Activated T-helper 1 cell treated with anti-CD3 and anti-CD28 coated beads, Interleukin-12 subunit alpha, Interleukin-12 subunit beta, Interleukin-2, Interleukin-4 antibody, amounts not matched to agents 30 ng/mL and 10 ng/mL and 1 ng/mL, durations not matched to agents 14 hours and 24 hours and 36 hours (primary cell): ENCODE data around the gene P2RY2. TPM values are rescaled to one million over a fixed set of nuclear protein-coding genes. Genes with fewer than 3 reads are reported as not detected.

ENCODE experiments used
- DNase-seq: peaks from one replicate; pipeline ENCODE4 v3.0.0; 2021; ENCODE audit warnings: low spot score
- H3K27ac Mint-ChIP-seq: one replicate; pipeline ENCODE4 v1.8.0; 2021; ENCODE audit warnings: mild to moderate bottlenecking, mixed read lengths
- H3K27me3 Mint-ChIP-seq: one replicate; pipeline ENCODE4 v1.8.0; 2022; ENCODE audit warnings: mild to moderate bottlenecking, moderate library complexity, mixed read lengths; ENCODE audit not compliant: insufficient read depth
- H3K36me3 Mint-ChIP-seq: one replicate; pipeline ENCODE4 v1.8.0; 2021; ENCODE audit warnings: low read depth, mixed read lengths
- H3K4me1 Mint-ChIP-seq: one replicate; pipeline ENCODE4 v1.8.0; 2021; ENCODE audit warnings: low read depth, mixed read lengths
- H3K4me3 Mint-ChIP-seq: one replicate; pipeline ENCODE4 v1.8.0; 2021; ENCODE audit warnings: mild to moderate bottlenecking, moderate library complexity, mixed read lengths
- H3K9me3 Mint-ChIP-seq: one replicate; pipeline ENCODE4 v1.8.0; 2021; ENCODE audit warnings: mixed read lengths
- intact Hi-C: fragments of 100-400 bp; cut with micrococcal nuclease; formaldehyde crosslinking; loops from one replicate; pipeline ENCODE4 v1.15.1; 2024
- total RNA-seq: library from RNA; stranded (reverse); gene quantifications from 2 replicates; pipeline ENCODE4 v1.2.3, GENCODE V29; 2022

The P2RY2 gene
- total RNA-seq: not detected in 2 replicates

GRCh38 chr11:73218106-73218829 is at the start of gene P2RY2:
P2RY2 (plus strand) TSS chr11:73218281; CDS start chr11:73234160, 15,879 bp downstream.
- DNase-seq: peak; percentile 28
- Mint-ChIP-seq H3K4me1 (no peaks in the 10 kb centered on the region), H3K4me3 (peak within 1 kb of the TSS; percentile 67)

GRCh38 chr11:73168925-73169579 is 49.0 kb upstream of the P2RY2 start:
- intact Hi-C loops: no loop called here
- Mint-ChIP-seq H3K27ac (no peak overlapping the region), H3K9me3 (no peaks in the 10 kb centered on the region), H3K27me3 (peaks cover 2% of the 10 kb centered on the region), H3K4me3 (no peak overlapping the region), H3K36me3 (no peaks in the 10 kb centered on the region), H3K4me1 (no peaks in the 10 kb centered on the region)
- no peak for DNase-seq

More at GRCh38 chr11:73218106-73218829, at the start of gene P2RY2:
- intact Hi-C loops: no loop called here
- peaks cover 25% of the 10 kb centered on the region for H3K27me3 Mint-ChIP-seq
- H3K36me3 Mint-ChIP-seq: no peaks in the 10 kb centered on the region
- H3K9me3 Mint-ChIP-seq: no peaks in the 10 kb centered on the region
- H3K27ac Mint-ChIP-seq: no peak within 1 kb of the TSS

DNA sequence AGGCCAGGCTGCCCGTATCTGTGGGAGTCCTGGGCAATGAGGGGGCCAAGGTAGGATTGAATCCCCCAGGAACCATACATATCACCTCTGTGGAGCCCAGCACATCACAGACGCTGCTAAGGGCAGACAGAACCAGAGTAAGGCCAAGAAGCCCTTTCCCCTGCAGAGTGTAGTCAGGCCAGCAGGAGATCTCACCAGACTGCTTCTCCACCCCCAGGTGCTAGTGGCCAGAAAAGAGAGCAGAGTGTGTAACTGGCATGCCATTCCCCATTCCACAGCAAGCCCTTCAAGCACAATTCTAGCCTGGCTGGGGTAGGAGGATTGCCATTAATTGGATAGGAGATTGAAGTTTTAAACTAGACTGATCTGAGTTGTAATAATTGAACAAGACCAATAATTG is 47.9 kb upstream of the P2RY2 start:
- no peaks in the 10 kb centered on the region for H3K9me3 Mint-ChIP-seq
- intact Hi-C loops: no loop called here

GRCh38 chr11:73171436-73172161 is 46.5 kb upstream of the P2RY2 start:
- no peak for DNase-seq
- Mint-ChIP-seq H3K36me3 (no peaks in the 10 kb centered on the region), H3K4me3 (no peak overlapping the region), H3K4me1 (peaks cover 13% of the 10 kb centered on the region), H3K27me3 (no peaks in the 10 kb centered on the region), H3K9me3 (no peaks in the 10 kb centered on the region), H3K27ac (no peak overlapping the region)
- intact Hi-C loops: no loop called here

More for the DNA sequence above, 47.9 kb upstream of the P2RY2 start:
- no peaks in the 10 kb centered on the region for H3K36me3 Mint-ChIP-seq
- H3K4me3 Mint-ChIP-seq: no peak overlapping the region
- H3K27me3 Mint-ChIP-seq: no peaks in the 10 kb centered on the region
- no peak for DNase-seq
- no peaks in the 10 kb centered on the region for H3K4me1 Mint-ChIP-seq
- no peak overlapping the region for H3K27ac Mint-ChIP-seq

DNA sequence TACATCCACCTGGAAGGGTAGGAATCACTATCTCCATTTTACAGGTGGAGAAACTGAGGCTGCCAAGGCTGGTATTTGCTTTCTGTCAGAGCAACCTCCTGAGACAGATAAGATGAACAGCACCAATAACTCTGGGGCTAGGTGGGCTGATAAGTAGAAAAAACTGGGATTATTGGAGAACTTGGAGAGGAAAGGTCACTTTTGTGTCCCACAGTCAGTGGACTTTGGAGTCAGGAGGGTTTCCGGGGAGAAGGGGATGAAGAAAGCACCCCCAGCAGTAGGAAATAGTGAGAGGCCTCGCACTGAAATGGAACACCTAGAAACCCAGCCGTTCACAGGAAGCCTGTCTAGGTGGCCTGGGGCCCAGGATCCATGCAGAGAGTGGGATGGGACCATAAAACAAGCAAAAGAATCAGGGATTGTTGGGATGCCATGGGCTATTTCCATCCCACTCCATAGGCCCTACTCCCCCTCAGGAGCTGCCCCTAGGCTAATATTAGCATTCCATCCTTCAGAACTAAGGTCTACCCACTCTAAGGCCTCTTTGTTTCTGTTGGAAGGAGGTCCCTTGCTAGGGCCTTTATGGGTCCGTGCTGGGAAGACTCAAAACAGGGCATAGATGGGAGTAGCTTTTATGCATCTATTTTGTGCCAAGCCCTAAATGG is 45.0 kb upstream of the P2RY2 start:
- Mint-ChIP-seq H3K36me3 (no peaks in the 10 kb centered on the region), H3K4me1 (peaks cover 27% of the 10 kb centered on the region), H3K27me3 (peaks cover under 1% of the 10 kb centered on the region), H3K9me3 (no peaks in the 10 kb centered on the region), H3K27ac (no peak overlapping the region), H3K4me3 (no peak overlapping the region)
- DNase-seq: no peak
- intact Hi-C loops: no loop called here

DNA sequence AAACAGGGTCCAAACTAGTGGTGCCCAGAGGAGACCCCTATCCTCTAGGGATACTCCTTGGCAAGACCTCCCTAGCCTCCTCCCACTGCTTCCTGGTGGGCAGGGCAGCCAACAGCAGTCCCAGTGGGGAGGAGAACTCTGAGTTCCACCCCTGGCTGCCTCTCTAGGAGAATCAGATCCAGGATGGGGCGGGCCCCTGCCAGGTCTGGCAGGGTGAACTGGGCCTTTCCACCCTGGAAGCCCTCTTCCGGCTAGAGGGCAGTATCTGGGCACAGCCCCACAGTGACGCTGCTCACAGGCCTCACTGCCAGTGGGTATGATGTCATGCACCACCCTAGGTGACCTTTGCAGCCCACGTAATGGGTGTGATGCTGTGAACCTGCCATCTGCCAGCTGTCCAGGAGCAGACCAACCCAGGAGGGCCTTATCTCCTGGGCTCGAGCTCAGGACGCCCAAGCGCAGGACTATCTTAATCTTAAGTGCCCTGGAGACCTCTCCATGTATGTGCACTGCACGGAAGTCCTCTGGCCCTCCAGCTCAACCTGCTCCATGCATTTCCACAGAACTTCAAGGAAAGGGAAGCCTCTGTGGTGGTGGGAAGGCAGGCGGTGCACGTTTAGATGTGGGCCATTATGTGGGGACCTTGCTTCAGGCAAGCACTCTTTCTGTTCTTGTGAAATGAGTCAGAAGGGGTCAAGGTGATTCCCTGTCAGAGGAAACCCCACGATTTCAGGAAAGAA is 44.2 kb upstream of the P2RY2 start:
- no peak overlapping the region for H3K4me3 Mint-ChIP-seq
- H3K9me3 Mint-ChIP-seq: no peaks in the 10 kb centered on the region
- intact Hi-C loops: no loop called here
- H3K4me1 Mint-ChIP-seq: peaks cover 30% of the 10 kb centered on the region
- H3K27ac Mint-ChIP-seq: no peak overlapping the region
- no peak for DNase-seq
- no peaks in the 10 kb centered on the region for H3K36me3 Mint-ChIP-seq
- peaks cover 4% of the 10 kb centered on the region for H3K27me3 Mint-ChIP-seq

DNA sequence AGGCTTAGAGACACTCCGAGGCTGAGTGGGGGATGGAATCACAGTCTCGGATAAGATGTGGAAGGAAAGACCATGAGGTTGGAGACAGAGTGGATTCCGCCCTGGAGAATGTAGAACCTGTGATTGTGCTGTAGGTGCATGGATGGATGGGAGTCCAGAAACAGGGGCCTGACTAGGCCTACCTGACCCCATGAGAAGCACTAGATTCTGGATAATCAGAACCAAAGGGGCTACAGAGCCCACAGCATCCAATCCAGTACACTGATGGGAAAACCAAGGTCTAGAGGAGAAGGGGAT is 43.6 kb upstream of the P2RY2 start:
- H3K27me3 Mint-ChIP-seq: peaks cover 6% of the 10 kb centered on the region
- H3K4me3 Mint-ChIP-seq: no peak overlapping the region
- no peaks in the 10 kb centered on the region for H3K36me3 Mint-ChIP-seq
- intact Hi-C loops: no loop called here
- peaks cover 30% of the 10 kb centered on the region for H3K4me1 Mint-ChIP-seq
- no peak for DNase-seq
- no peaks in the 10 kb centered on the region for H3K9me3 Mint-ChIP-seq
- H3K27ac Mint-ChIP-seq: no peak overlapping the region

DNA sequence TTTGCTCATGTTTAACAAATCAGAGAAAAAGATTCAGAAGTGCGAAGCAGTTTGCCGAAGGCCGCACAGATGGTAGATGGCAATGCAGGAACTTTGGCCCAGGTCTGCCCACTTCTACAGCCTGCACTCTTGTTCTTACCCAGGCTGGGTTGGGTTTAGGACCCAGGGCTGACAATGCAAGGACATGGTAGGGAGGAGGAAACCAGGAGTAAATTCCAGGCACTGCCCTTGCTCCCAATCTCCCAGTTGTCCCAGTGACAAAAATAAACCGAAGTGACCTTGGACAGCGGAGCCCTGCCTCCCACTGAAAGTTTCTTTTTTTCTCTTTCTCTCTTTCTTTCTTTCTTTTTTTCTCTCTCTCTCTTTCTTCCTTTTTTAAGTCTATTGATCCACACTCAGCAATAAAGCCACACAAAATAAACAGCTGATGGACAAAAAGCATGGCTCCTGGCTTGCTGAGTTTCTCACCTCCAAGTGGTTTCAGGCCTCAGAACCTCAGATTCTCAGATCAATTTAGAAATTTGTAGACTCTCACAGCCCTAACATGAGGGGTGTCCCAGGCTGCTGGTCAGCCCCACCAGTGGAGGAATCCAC is 42.4 kb upstream of the P2RY2 start:
- intact Hi-C loops: loop anchor here (5.0 kb wide), 1 partner anchor 588 kb away; no protein-coding TSS in a partner anchor
- H3K9me3 Mint-ChIP-seq: no peaks in the 10 kb centered on the region
- DNase-seq: no peak
- H3K4me3 Mint-ChIP-seq: no peak overlapping the region
- H3K4me1 Mint-ChIP-seq: peaks cover 30% of the 10 kb centered on the region
- H3K36me3 Mint-ChIP-seq: no peaks in the 10 kb centered on the region
- peaks cover 8% of the 10 kb centered on the region for H3K27me3 Mint-ChIP-seq
- no peak overlapping the region for H3K27ac Mint-ChIP-seq

DNA sequence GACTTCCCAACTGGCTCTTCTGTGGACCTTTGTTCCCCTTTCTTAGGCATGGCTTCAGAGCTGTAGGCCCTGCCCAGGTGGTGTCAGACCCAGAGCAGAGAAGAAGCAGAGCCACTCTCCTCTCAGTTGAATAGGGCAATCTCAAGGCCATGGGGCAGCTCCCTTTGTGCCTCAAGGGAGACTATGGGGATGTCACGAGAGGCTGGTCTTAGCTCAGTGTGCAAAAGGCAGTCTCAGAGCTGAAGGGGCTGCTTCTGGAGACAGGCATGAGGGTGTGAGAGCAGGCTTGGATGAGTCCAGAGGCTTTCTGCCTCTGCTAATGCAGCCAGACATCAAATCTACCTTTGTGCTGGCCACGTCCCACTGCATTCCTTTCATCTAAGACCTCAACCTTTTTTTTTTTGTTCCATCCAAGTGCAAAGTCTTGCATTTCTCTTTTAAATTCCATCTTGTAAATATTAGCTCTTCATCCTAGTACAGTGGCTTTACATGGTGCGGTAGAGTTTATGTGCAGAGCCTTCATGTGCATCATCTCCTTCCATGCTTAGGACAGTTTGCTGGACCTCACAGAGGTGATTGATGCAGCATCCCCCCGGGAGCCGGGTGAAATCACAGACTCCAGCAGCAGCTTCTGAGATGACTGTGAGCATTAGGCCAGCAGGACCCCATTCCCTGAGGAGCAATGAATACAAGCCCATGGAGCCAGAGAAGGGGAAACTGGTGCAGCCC is 41.8 kb upstream of the P2RY2 start:
- Mint-ChIP-seq H3K27me3 (peaks cover 11% of the 10 kb centered on the region), H3K4me1 (peaks cover 30% of the 10 kb centered on the region), H3K27ac (no peak overlapping the region), H3K36me3 (no peaks in the 10 kb centered on the region), H3K4me3 (no peak overlapping the region), H3K9me3 (no peaks in the 10 kb centered on the region)
- no peak for DNase-seq
- intact Hi-C loops: loop anchor here (5.0 kb wide), 1 partner anchor 589 kb away; no protein-coding TSS in a partner anchor

DNA sequence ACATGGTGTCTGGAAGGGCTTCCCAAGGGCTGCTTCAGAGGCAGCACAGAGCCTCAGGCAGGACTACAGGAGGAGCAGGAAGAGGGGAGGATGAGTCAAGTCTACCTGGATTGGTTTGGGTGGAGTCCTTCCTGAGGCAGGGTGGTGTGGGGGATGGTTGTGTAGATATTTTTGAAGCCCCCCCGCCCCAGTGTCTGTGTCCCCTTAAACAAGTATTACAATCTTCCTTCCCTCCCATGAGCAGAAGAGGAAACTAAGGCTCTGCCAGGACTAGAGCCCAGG is 41.3 kb upstream of the P2RY2 start:
- H3K36me3 Mint-ChIP-seq: no peaks in the 10 kb centered on the region
- intact Hi-C loops: loop anchor here (5.0 kb wide), 1 partner anchor 590 kb away; no protein-coding TSS in a partner anchor

GRCh38 chr11:73177380-73177777 is 40.7 kb upstream of the P2RY2 start:
- Mint-ChIP-seq H3K4me1 (peaks cover 30% of the 10 kb centered on the region), H3K27ac (no peak overlapping the region), H3K36me3 (no peaks in the 10 kb centered on the region), H3K4me3 (no peak overlapping the region), H3K9me3 (no peaks in the 10 kb centered on the region), H3K27me3 (peaks cover 18% of the 10 kb centered on the region)
- no peak for DNase-seq
- intact Hi-C loops: loop anchor here (5.0 kb wide), 1 partner anchor 590 kb away; no protein-coding TSS in a partner anchor

More for the DNA sequence above, 41.3 kb upstream of the P2RY2 start:
- Mint-ChIP-seq H3K9me3 (no peaks in the 10 kb centered on the region), H3K27ac (no peak overlapping the region), H3K4me1 (peaks cover 30% of the 10 kb centered on the region), H3K27me3 (peaks cover 15% of the 10 kb centered on the region), H3K4me3 (no peak overlapping the region)
- DNase-seq: no peak
